Panc1 (cell line): Measurements from ENCODE around the gene KNSTRN. TPM values are rescaled to one million over a fixed set of nuclear protein-coding genes. Genes with fewer than 3 reads are reported as not detected.
A peak's percentile ranks its signal among the peaks of the same experiment; 100 is the strongest.

Experiments
- ATAC-seq: fragments of 200-7000 bp; cut with Tn5 transposase; 2 replicates; pipeline ENCODE4 v1.9.1; 2020; ENCODE audit warnings: mild to moderate bottlenecking, moderate library complexity
- BruUV-seq: library from RNA; stranded (reverse); fragments of 400-500 nt; replicated peaks from 2 replicates; lab custom pipeline; 2021; lab: Mats Ljungman, UMichigan
- CTCF ChIA-PET: fragments of 300-600 bp; sonication (Branson Sonifier 250); formaldehyde crosslinking; loops from one replicate; lab custom pipeline; 2022; ENCODE audit warnings: antibody characterized with exemption; lab: Charles Lee
- POLR2A ChIA-PET: fragments of 300-600 bp; sonication (Branson Sonifier 250); formaldehyde crosslinking; loops from one replicate; lab custom pipeline; 2022; ENCODE audit warnings: antibody characterized with exemption; lab: Charles Lee
- DNase-seq: peaks from one replicate; pipeline ENCODE4 v3.0.0-alpha.2; 2010; ENCODE audit warnings: low read depth, low spot score
- H3K27ac ChIP-seq: 2 replicates; pipeline ENCODE4 v1.5.1; 2011; ENCODE audit warnings: mild to moderate bottlenecking, low read length, inconsistent platforms
- H3K27me3 ChIP-seq: fragments of 200-500 bp; sonication (Bioruptor generic); 2 replicates; pipeline ENCODE4 v1.6.0; 2014; ENCODE audit warnings: low read length, inconsistent platforms; ENCODE audit not compliant: control insufficient read depth, insufficient read depth
- H3K36me3 ChIP-seq: fragments of 200-500 bp; sonication (Bioruptor generic); 2 replicates; pipeline ENCODE4 v1.5.1; 2014; ENCODE audit warnings: inconsistent platforms, mild to moderate bottlenecking, low read length, moderate library complexity; ENCODE audit not compliant: control insufficient read depth, insufficient read depth
- H3K4me1 ChIP-seq: 2 replicates; pipeline ENCODE4 v1.5.1; 2011; ENCODE audit warnings: inconsistent platforms, mild to moderate bottlenecking, low read length, moderate library complexity; ENCODE audit not compliant: control insufficient read depth, insufficient read depth
- H3K4me3 ChIP-seq, 2 experiments: 2 replicates each; pipeline ENCODE4 v1.5.1; 2011 to 2012; ENCODE audit warnings: low read depth in 2 of 2, low read length in 2 of 2, mild to moderate bottlenecking in 2 of 2, inconsistent platforms in 1 of 2, moderate library complexity in 1 of 2
- H3K9me3 ChIP-seq: fragments of 200-500 bp; sonication (Bioruptor generic); 2 replicates; pipeline ENCODE4 v1.5.1; 2014; ENCODE audit warnings: low read depth, mild to moderate bottlenecking, inconsistent platforms, low read length, moderate library complexity; ENCODE audit not compliant: control insufficient read depth, insufficient read depth
- POLR2AphosphoS5 ChIP-seq: IDR thresholded peaks from 2 replicates; pipeline ENCODE4 v1.6.1; 2012; ENCODE audit warnings: mild to moderate bottlenecking, low read depth, low read length, moderate library complexity
- SIN3A ChIP-seq: IDR thresholded peaks from 2 replicates; pipeline ENCODE4 v1.6.1; 2012; ENCODE audit warnings: low read depth, mild to moderate bottlenecking, low read length, moderate library complexity, borderline replicate concordance; ENCODE audit not compliant: insufficient read depth
- TCF7L2 ChIP-seq: IDR thresholded peaks from 2 replicates; pipeline ENCODE4 v1.6.1; 2011; ENCODE audit warnings: mild to moderate bottlenecking, low read depth, low read length, inconsistent platforms
- in situ Hi-C: cut with HindIII; loops from 2 replicates; pipeline ENCODE4 v1.10.0; 2016; ENCODE audit warnings: low sequenced_read_pairs, low pct_unique_long_range_greater_than_20kb
- intact Hi-C: fragments of 100-400 bp; cut with micrococcal nuclease; formaldehyde crosslinking; loops from one replicate; pipeline ENCODE4 v1.10.0; 2022; ENCODE audit not compliant: unreplicated experiment
- total RNA-seq: library from RNA; stranded (reverse); gene quantifications from one replicate; pipeline ENCODE4 v1.2.1, GENCODE V29; 2021; ENCODE audit not compliant: unreplicated experiment
- TF ChIP-seq, protein P1 (sequence below): fragments of 450-650 bp; IDR thresholded peaks from 2 replicates; pipeline ENCODE4 v1.5.1; 2017; ENCODE audit warnings: mild to moderate bottlenecking
- TF ChIP-seq, protein P2 (sequence below), 2 experiments: IDR thresholded peaks; 2 replicates each; pipeline ENCODE4 v1.6.1; 2011 to 2012; ENCODE audit warnings: low read depth in 2 of 2, control low read depth in 1 of 2, low read length in 1 of 2, mild to moderate bottlenecking in 1 of 2, moderate library complexity in 1 of 2; ENCODE audit not compliant: insufficient read depth in 1 of 2

Gene KNSTRN
- total RNA-seq, 1 experiment from 2014 or later = 74.6 TPM

DNA sequence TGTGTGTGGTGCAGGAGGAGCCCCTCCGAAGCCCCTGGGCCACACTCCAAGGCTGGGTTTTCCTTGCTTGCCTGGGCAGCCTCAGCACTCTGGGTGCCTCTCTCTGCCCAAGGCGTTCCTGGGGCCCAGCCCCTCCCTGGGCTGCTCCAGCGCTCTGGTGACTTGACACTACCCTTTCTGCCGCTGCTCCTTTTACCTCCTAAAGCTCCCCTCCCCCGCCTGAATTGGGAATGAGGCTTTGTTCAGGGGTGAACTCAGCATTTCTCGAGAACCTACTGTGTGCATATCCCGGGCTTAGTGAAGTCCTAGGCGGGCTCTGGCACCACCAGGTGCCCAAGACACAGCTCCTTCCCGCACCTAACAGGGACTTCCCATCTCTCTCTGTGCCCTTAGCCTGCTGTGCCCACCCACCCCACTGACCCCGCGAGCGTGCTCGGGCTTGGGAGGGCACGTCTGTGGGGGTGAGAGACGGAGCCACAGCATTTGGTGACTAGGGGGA lies 57.0 kb downstream of the KNSTRN start:
- H3K27me3 ChIP-seq = no peaks in the 10 kb centered on the region
- CTCF ChIA-PET = interaction anchor here (0.5 to 1.3 kb wide), 3 partner anchors 18 to 66 kb away, joined by 4 to 6 read pairs (median 6); no protein-coding TSS in a partner anchor

DNA sequence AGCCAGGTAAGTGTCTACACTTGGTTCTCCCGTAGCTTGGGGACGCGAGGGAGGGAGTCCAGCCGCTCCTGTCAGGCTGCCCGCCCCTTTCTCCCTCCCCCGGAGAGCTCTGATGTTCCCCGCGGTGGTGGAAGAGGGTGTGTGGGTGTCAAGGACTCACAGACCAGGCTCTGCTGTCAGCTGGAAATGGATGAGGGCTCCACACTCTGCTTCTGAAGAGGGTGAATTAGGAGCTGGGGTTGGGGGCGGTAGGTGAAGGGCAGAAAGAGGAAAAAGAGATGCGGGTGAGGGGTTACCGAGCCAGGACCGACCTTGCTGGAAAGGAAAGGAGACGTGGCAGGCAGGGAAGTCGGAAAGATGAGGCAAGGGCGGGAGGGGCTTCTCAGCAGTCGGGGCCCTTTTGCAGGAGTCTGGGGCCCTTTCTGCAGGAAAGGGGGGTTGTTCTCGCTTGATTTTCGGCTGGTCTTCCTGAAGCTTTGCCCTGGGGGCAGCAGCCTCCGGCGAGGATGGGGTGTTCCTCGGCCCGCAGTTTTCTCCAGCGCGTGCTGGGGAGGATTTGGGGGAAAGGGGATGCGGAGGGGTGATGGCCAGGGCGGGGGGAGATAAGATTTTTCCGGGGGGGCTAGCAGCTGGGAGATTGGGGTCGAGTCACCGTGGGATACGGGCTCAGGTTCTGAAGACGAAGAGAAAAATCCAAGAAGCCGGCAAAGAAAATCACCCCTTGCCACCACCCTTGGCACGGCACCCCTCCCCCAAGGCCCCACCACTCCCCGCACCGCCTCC lies 57.6 kb downstream of the KNSTRN start:
- ChIA-PET CTCF (interaction anchor here (0.6 to 1.3 kb wide), 5 partner anchors 10 to 65 kb away, joined by 3 to 6 read pairs (median 3); no protein-coding TSS in a partner anchor), POLR2A (interaction anchor here (0.6 kb wide), 1 partner anchor 41 kb away, joined by 9 read pairs; no protein-coding TSS in a partner anchor)
- H3K4me3 ChIP-seq = peak overlapping the region; percentile 65 to 80
- no TSS peak for BruUV-seq
- H3K4me1 ChIP-seq = peaks cover 62% of the 10 kb centered on the region
- intact Hi-C loops (loop anchor here (5.0 kb wide), 1 partner anchor 67 kb away; no protein-coding TSS in a partner anchor), in situ Hi-C loops (no loop called here)
- H3K27me3 ChIP-seq = no peaks in the 10 kb centered on the region
- ATAC-seq = peak; percentile 47
- peak overlapping the region; percentile 91 for H3K27ac ChIP-seq
- no peaks in the 10 kb centered on the region for H3K9me3 ChIP-seq
- DNase-seq = no peak
- TF ChIP-seq SIN3A = no peak
- peak; percentile 76 for TF ChIP-seq TCF7L2
- no peaks in the 10 kb centered on the region; the same call in 1 of the 2 replicates for H3K36me3 ChIP-seq

More for the DNA sequence above, 57.0 kb downstream of the KNSTRN start:
- Histone ChIP-seq H3K4me1 (peaks cover 55% of the 10 kb centered on the region), H3K36me3 (no peaks in the 10 kb centered on the region; the same call in 1 of the 2 replicates), H3K9me3 (no peaks in the 10 kb centered on the region), H3K27ac (peak overlapping the region; percentile 91), H3K4me3 (peak overlapping the region; percentile 65 to 80)
- BruUV-seq = no TSS peak
- intact Hi-C loops = no loop called here
- POLR2A ChIA-PET = interaction anchor here (0.6 kb wide), 2 partner anchors 56 to 150 kb away, joined by 4 to 10 read pairs; no protein-coding TSS in a partner anchor
- in situ Hi-C loops = no loop called here
- DNase-seq (no peak), ATAC-seq (peak; percentile 24)
- TF ChIP-seq SIN3A (no peak; the same call in 1 of the 2 replicates), TCF7L2 (no peak), POLR2AphosphoS5 (no peak)
- TF ChIP-seq, protein P1, sequence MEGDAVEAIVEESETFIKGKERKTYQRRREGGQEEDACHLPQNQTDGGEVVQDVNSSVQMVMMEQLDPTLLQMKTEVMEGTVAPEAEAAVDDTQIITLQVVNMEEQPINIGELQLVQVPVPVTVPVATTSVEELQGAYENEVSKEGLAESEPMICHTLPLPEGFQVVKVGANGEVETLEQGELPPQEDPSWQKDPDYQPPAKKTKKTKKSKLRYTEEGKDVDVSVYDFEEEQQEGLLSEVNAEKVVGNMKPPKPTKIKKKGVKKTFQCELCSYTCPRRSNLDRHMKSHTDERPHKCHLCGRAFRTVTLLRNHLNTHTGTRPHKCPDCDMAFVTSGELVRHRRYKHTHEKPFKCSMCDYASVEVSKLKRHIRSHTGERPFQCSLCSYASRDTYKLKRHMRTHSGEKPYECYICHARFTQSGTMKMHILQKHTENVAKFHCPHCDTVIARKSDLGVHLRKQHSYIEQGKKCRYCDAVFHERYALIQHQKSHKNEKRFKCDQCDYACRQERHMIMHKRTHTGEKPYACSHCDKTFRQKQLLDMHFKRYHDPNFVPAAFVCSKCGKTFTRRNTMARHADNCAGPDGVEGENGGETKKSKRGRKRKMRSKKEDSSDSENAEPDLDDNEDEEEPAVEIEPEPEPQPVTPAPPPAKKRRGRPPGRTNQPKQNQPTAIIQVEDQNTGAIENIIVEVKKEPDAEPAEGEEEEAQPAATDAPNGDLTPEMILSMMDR = no peak
- TF ChIP-seq, protein P2, sequence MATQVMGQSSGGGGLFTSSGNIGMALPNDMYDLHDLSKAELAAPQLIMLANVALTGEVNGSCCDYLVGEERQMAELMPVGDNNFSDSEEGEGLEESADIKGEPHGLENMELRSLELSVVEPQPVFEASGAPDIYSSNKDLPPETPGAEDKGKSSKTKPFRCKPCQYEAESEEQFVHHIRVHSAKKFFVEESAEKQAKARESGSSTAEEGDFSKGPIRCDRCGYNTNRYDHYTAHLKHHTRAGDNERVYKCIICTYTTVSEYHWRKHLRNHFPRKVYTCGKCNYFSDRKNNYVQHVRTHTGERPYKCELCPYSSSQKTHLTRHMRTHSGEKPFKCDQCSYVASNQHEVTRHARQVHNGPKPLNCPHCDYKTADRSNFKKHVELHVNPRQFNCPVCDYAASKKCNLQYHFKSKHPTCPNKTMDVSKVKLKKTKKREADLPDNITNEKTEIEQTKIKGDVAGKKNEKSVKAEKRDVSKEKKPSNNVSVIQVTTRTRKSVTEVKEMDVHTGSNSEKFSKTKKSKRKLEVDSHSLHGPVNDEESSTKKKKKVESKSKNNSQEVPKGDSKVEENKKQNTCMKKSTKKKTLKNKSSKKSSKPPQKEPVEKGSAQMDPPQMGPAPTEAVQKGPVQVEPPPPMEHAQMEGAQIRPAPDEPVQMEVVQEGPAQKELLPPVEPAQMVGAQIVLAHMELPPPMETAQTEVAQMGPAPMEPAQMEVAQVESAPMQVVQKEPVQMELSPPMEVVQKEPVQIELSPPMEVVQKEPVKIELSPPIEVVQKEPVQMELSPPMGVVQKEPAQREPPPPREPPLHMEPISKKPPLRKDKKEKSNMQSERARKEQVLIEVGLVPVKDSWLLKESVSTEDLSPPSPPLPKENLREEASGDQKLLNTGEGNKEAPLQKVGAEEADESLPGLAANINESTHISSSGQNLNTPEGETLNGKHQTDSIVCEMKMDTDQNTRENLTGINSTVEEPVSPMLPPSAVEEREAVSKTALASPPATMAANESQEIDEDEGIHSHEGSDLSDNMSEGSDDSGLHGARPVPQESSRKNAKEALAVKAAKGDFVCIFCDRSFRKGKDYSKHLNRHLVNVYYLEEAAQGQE (IDR thresholded peaks at IDR 0.05; ENCODE audit: insufficient read depth in 1 of 2, low read depth in 2 of 2, low read length in 1 of 2) = no peak
